SK-N-SH (cell line): ENCODE measurements around the gene ILF3.

Experiments
- EP300 ChIP-seq, 2 experiments: IDR thresholded peaks; 2 replicates each; pipeline versions ENCODE4 v1.4.0 to v1.6.1; 2012; ENCODE audit warnings: borderline replicate concordance in 1 of 2, low read depth in 1 of 2, low read length in 1 of 2
- NRF1 ChIP-seq: IDR thresholded peaks from 2 replicates; pipeline ENCODE4 v1.6.1; 2012; ENCODE audit warnings: low read depth, mild to moderate bottlenecking, low read length
- POLR2AphosphoS5 ChIP-seq: IDR thresholded peaks from 2 replicates; pipeline ENCODE4 v1.6.1; 2012; ENCODE audit warnings: low read depth, low read length
- RAD21 ChIP-seq: IDR thresholded peaks from 2 replicates; pipeline ENCODE4 v1.6.1; 2012; ENCODE audit warnings: mild to moderate bottlenecking, low read length
- RXRA ChIP-seq: IDR thresholded peaks from 2 replicates; pipeline ENCODE4 v1.4.0; 2012; ENCODE audit warnings: low read depth, mild to moderate bottlenecking, borderline replicate concordance
- SIN3A ChIP-seq: IDR thresholded peaks from 2 replicates; pipeline ENCODE4 v1.6.1; 2012; ENCODE audit warnings: low read depth, mild to moderate bottlenecking, low read length, moderate library complexity, borderline replicate concordance
- SMC3 ChIP-seq: IDR thresholded peaks from 2 replicates; pipeline ENCODE4 v1.6.1; 2012; ENCODE audit warnings: low read depth, low read length, improper control_type of control experiment
- TEAD4 ChIP-seq: IDR thresholded peaks from 2 replicates; pipeline ENCODE4 v1.4.0; 2012; ENCODE audit warnings: mild to moderate bottlenecking, borderline replicate concordance; ENCODE audit not compliant: insufficient read depth
- YY1 ChIP-seq: IDR thresholded peaks from 2 replicates; pipeline ENCODE4 v1.4.0; 2012; ENCODE audit warnings: low read depth, mild to moderate bottlenecking
- TF ChIP-seq, protein P1 (sequence below): fragments of 200-600 bp; sonication (generic); IDR thresholded peaks from 2 replicates; pipeline ENCODE4 v1.6.1; 2017; ENCODE audit warnings: antibody characterized with exemption, mild to moderate bottlenecking, moderate library complexity
- TF ChIP-seq, protein P2 (sequence below): IDR thresholded peaks from 2 replicates; pipeline ENCODE4 v1.6.1; 2012; ENCODE audit warnings: mild to moderate bottlenecking, low read depth, low read length, moderate library complexity
- TF ChIP-seq, protein P3 (sequence below): IDR thresholded peaks from 2 replicates; pipeline ENCODE4 v1.4.0; 2012; ENCODE audit warnings: low read depth, borderline replicate concordance
- TF ChIP-seq, protein P4 (sequence below): IDR thresholded peaks from 2 replicates; pipeline ENCODE4 v1.4.0; 2012; ENCODE audit warnings: low read depth
- TF ChIP-seq, protein P5 (sequence below): fragments of 150-350 bp; IDR thresholded peaks from 2 replicates; pipeline ENCODE4 v1.6.1; 2017; ENCODE audit warnings: antibody characterized with exemption, low read length, low read depth, borderline replicate concordance

DNA sequence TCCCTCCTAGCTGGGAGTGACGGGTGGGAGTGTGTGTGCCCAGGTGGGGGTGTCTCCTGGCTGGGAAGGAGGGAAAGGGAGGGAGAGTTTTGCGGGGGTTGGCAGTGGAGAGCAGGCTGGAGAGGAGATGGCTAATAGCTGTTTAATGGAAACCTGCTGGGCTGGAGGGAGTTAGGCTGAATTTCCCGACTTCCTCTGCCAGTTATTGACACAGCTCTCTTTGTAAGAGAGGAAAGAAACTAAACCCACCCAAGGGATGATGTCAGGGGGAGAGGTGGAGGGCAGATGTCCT is 10.2 kb upstream of the ILF3 start:
- TF ChIP-seq, protein P1, sequence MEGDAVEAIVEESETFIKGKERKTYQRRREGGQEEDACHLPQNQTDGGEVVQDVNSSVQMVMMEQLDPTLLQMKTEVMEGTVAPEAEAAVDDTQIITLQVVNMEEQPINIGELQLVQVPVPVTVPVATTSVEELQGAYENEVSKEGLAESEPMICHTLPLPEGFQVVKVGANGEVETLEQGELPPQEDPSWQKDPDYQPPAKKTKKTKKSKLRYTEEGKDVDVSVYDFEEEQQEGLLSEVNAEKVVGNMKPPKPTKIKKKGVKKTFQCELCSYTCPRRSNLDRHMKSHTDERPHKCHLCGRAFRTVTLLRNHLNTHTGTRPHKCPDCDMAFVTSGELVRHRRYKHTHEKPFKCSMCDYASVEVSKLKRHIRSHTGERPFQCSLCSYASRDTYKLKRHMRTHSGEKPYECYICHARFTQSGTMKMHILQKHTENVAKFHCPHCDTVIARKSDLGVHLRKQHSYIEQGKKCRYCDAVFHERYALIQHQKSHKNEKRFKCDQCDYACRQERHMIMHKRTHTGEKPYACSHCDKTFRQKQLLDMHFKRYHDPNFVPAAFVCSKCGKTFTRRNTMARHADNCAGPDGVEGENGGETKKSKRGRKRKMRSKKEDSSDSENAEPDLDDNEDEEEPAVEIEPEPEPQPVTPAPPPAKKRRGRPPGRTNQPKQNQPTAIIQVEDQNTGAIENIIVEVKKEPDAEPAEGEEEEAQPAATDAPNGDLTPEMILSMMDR = no peak
- no peak for TF ChIP-seq SIN3A
- TF ChIP-seq YY1 = no peak
- TF ChIP-seq, protein P2, sequence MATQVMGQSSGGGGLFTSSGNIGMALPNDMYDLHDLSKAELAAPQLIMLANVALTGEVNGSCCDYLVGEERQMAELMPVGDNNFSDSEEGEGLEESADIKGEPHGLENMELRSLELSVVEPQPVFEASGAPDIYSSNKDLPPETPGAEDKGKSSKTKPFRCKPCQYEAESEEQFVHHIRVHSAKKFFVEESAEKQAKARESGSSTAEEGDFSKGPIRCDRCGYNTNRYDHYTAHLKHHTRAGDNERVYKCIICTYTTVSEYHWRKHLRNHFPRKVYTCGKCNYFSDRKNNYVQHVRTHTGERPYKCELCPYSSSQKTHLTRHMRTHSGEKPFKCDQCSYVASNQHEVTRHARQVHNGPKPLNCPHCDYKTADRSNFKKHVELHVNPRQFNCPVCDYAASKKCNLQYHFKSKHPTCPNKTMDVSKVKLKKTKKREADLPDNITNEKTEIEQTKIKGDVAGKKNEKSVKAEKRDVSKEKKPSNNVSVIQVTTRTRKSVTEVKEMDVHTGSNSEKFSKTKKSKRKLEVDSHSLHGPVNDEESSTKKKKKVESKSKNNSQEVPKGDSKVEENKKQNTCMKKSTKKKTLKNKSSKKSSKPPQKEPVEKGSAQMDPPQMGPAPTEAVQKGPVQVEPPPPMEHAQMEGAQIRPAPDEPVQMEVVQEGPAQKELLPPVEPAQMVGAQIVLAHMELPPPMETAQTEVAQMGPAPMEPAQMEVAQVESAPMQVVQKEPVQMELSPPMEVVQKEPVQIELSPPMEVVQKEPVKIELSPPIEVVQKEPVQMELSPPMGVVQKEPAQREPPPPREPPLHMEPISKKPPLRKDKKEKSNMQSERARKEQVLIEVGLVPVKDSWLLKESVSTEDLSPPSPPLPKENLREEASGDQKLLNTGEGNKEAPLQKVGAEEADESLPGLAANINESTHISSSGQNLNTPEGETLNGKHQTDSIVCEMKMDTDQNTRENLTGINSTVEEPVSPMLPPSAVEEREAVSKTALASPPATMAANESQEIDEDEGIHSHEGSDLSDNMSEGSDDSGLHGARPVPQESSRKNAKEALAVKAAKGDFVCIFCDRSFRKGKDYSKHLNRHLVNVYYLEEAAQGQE = no peak
- TF ChIP-seq RXRA = no peak
- no peak for TF ChIP-seq EP300 (IDR thresholded peaks at IDR 0.05; ENCODE audit: borderline replicate concordance in 1 of 2, low read depth in 1 of 2, low read length in 1 of 2)
- no peak for TF ChIP-seq RAD21
- TF ChIP-seq POLR2AphosphoS5 = no peak
- TF ChIP-seq NRF1 = no peak
- no peak for TF ChIP-seq TEAD4
- TF ChIP-seq, protein P3, sequence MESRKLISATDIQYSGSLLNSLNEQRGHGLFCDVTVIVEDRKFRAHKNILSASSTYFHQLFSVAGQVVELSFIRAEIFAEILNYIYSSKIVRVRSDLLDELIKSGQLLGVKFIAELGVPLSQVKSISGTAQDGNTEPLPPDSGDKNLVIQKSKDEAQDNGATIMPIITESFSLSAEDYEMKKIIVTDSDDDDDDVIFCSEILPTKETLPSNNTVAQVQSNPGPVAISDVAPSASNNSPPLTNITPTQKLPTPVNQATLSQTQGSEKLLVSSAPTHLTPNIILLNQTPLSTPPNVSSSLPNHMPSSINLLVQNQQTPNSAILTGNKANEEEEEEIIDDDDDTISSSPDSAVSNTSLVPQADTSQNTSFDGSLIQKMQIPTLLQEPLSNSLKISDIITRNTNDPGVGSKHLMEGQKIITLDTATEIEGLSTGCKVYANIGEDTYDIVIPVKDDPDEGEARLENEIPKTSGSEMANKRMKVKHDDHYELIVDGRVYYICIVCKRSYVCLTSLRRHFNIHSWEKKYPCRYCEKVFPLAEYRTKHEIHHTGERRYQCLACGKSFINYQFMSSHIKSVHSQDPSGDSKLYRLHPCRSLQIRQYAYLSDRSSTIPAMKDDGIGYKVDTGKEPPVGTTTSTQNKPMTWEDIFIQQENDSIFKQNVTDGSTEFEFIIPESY = no peak
- TF ChIP-seq SMC3 = no peak
- TF ChIP-seq, protein P4, sequence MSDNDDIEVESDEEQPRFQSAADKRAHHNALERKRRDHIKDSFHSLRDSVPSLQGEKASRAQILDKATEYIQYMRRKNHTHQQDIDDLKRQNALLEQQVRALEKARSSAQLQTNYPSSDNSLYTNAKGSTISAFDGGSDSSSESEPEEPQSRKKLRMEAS = no peak
- TF ChIP-seq, protein P5, sequence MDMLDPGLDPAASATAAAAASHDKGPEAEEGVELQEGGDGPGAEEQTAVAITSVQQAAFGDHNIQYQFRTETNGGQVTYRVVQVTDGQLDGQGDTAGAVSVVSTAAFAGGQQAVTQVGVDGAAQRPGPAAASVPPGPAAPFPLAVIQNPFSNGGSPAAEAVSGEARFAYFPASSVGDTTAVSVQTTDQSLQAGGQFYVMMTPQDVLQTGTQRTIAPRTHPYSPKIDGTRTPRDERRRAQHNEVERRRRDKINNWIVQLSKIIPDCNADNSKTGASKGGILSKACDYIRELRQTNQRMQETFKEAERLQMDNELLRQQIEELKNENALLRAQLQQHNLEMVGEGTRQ = no peak
